ENCODE results near the gene KDM4E. TPM values are rescaled to one million over a fixed set of nuclear protein-coding genes. Genes with fewer than 3 reads are reported as not detected.

Gene KDM4E
- polyA plus RNA-seq, 4 donors: 0.14 to 0.44 (median 0.27) TPM

Other genes starting within 250 kb of the KDM4E start
- gene CWC15, start 51.7 kb upstream of the KDM4E start, polyA plus RNA-seq (ENCODE audit: insufficient read length in 4 of 4): 100 to 1,000 TPM; 111 to 120 (median 115) TPM
- 1 to 10 TPM; 1.9 to 2.7 (median 2.2) TPM for gene KDM4D, start 51.5 kb upstream of the KDM4E start, polyA plus RNA-seq (ENCODE audit: insufficient read length in 4 of 4)
- not detected for gene KDM4F, start 24.2 kb downstream of the KDM4E start, polyA plus RNA-seq (ENCODE audit: insufficient read length in 4 of 4)
- 10 to 100 TPM; 55.8 to 72.4 (median 64.6) TPM for gene SRSF8, start 41.7 kb downstream of the KDM4E start, polyA plus RNA-seq (ENCODE audit: insufficient read length in 4 of 4)
- 10 to 100 TPM; 17.3 to 23.7 (median 19.5) TPM for gene ENDOD1, start 64.6 kb downstream of the KDM4E start, polyA plus RNA-seq (ENCODE audit: insufficient read length in 4 of 4)
- gene SESN3, start 205.9 kb downstream of the KDM4E start, polyA plus RNA-seq (ENCODE audit: insufficient read length in 4 of 4): 10 to 100 TPM; 66.6 to 78.9 (median 73.8) TPM

Data from left renal cortex interstitium (tissue), 4 donors.